ENCODE measurements around the gene ZSWIM4. TPM values are rescaled to one million over a fixed set of nuclear protein-coding genes. Genes with fewer than 3 reads are reported as not detected.

ZSWIM4 gene
- total and polyA plus RNA-seq, 2 of the 13 experiments (the other 11 are each of a cell fraction or from before 2014, with no cell fraction given): 0.33 to 0.86 TPM

GRCh38 chr19:13819238-13819637 lies 24.0 kb downstream of the ZSWIM4 start:
- H4K20me1 ChIP-seq (ENCODE audit: insufficient read depth, low read length): no peaks in the 10 kb centered on the region
- in situ Hi-C loops (cut with HindIII; ENCODE audit: extremely low pct_ligation_motif_present, low pct_unique_long_range_greater_than_20kb) (no loop called here), intact Hi-C loops (cut with micrococcal nuclease; ENCODE audit: unreplicated experiment) (no loop called here)
- H2AFZ ChIP-seq (ENCODE audit: low read length): no peak overlapping the region
- H3K4me2 ChIP-seq (ENCODE audit: low read depth, low read length): no peak overlapping the region
- 75% methylated on average over 1 of the region's 11 CpGs for WGBS (ENCODE audit: low lambda C conversion rate)
- no peaks in the 10 kb centered on the region for H3K4me1 ChIP-seq (ENCODE audit: insufficient read depth, low read length)
- POLR2A ChIA-PET: no interaction called here
- no peaks in the 10 kb centered on the region for H3K36me3 ChIP-seq (replicated peaks in 1 of 2; ENCODE audit: control insufficient read depth in 1 of 2, insufficient read depth in 2 of 2, low read length in 2 of 2)
- H3K9ac ChIP-seq (ENCODE audit: insufficient read depth, low read depth, low read length): no peak overlapping the region
- FAIRE-seq: no peak
- ATAC-seq: no peak
- no peak for DNase-seq (ENCODE audit: low spot score)
- H3K79me2 ChIP-seq (ENCODE audit: insufficient read depth, low read length): no peaks in the 10 kb centered on the region
- CTCF ChIA-PET (ENCODE audit: low intra/inter-chr PET ratio, low total read pairs): no interaction called here
- no peak overlapping the region for H3K4me3 ChIP-seq (replicated peaks in 1 of 3; ENCODE audit: insufficient read depth in 1 of 3, low read depth in 2 of 3, low read length in 3 of 3)
- no TSS peak for BruUV-seq (replicated peaks)
- no peak overlapping the region for H3K27ac ChIP-seq (ENCODE audit: extremely low read length, insufficient read depth, low read length)
- TF ChIP-seq CAMTA2 (CRISPR knock-in tag; IDR thresholded peaks at IDR 0.05; ENCODE audit: borderline replicate concordance) (no peak), KLF13 (CRISPR knock-in tag; IDR thresholded peaks at IDR 0.05) (no peak), ZNF180 (CRISPR knock-in tag; IDR thresholded peaks at IDR 0.05; ENCODE audit: borderline replicate concordance, low read depth) (no peak), ZBTB25 (CRISPR knock-in tag; IDR thresholded peaks at IDR 0.05) (no peak), ZNF850 (CRISPR knock-in tag; conservative IDR thresholded peaks at IDR 0.05) (no peak), FOXO4 (CRISPR knock-in tag; conservative IDR thresholded peaks at IDR 0.05) (no peak), ZSCAN22 (CRISPR knock-in tag; IDR thresholded peaks at IDR 0.05) (no peak), ZBTB1 (CRISPR knock-in tag; IDR thresholded peaks at IDR 0.05; ENCODE audit: borderline replicate concordance) (no peak), SMC3 (IDR thresholded peaks at IDR 0.05; ENCODE audit: low read length) (no peak), SMAD1 (CRISPR knock-in tag; IDR thresholded peaks at IDR 0.05; ENCODE audit: borderline replicate concordance, low read depth) (no peak), GATA4 (IDR thresholded peaks at IDR 0.05; ENCODE audit: borderline replicate concordance, low read depth) (no peak), SCMH1 (CRISPR knock-in tag; IDR thresholded peaks at IDR 0.05; ENCODE audit: borderline replicate concordance) (no peak), PBX2 (CRISPR knock-in tag; IDR thresholded peaks at IDR 0.05) (no peak)
- TF ChIP-seq, protein P1, sequence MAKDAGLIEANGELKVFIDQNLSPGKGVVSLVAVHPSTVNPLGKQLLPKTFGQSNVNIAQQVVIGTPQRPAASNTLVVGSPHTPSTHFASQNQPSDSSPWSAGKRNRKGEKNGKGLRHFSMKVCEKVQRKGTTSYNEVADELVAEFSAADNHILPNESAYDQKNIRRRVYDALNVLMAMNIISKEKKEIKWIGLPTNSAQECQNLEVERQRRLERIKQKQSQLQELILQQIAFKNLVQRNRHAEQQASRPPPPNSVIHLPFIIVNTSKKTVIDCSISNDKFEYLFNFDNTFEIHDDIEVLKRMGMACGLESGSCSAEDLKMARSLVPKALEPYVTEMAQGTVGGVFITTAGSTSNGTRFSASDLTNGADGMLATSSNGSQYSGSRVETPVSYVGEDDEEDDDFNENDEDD (CRISPR knock-in tag; IDR thresholded peaks at IDR 0.05; ENCODE audit: borderline replicate concordance): no peak
- TF ChIP-seq, protein P2, sequence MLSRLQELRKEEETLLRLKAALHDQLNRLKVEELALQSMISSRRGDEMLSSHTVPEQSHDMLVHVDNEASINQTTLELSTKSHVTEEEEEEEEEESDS (CRISPR knock-in tag; IDR thresholded peaks at IDR 0.05; ENCODE audit: borderline replicate concordance): no peak
- TF ChIP-seq, protein P3, sequence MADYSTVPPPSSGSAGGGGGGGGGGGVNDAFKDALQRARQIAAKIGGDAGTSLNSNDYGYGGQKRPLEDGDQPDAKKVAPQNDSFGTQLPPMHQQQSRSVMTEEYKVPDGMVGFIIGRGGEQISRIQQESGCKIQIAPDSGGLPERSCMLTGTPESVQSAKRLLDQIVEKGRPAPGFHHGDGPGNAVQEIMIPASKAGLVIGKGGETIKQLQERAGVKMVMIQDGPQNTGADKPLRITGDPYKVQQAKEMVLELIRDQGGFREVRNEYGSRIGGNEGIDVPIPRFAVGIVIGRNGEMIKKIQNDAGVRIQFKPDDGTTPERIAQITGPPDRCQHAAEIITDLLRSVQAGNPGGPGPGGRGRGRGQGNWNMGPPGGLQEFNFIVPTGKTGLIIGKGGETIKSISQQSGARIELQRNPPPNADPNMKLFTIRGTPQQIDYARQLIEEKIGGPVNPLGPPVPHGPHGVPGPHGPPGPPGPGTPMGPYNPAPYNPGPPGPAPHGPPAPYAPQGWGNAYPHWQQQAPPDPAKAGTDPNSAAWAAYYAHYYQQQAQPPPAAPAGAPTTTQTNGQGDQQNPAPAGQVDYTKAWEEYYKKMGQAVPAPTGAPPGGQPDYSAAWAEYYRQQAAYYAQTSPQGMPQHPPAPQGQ (CRISPR knock-in tag; IDR thresholded peaks at IDR 0.05; ENCODE audit: borderline replicate concordance): no peak
- H3K27me3 ChIP-seq (ENCODE audit: control insufficient read depth in 1 of 2, insufficient read depth in 2 of 2, low read length in 2 of 2): no peaks in the 10 kb centered on the region; a peak in 1 of 5 replicates
- no peaks in the 10 kb centered on the region for H3K9me3 ChIP-seq (ENCODE audit: low read length)
